ENCODE measurements around the gene BAIAP2.

Gene BAIAP2

DNA sequence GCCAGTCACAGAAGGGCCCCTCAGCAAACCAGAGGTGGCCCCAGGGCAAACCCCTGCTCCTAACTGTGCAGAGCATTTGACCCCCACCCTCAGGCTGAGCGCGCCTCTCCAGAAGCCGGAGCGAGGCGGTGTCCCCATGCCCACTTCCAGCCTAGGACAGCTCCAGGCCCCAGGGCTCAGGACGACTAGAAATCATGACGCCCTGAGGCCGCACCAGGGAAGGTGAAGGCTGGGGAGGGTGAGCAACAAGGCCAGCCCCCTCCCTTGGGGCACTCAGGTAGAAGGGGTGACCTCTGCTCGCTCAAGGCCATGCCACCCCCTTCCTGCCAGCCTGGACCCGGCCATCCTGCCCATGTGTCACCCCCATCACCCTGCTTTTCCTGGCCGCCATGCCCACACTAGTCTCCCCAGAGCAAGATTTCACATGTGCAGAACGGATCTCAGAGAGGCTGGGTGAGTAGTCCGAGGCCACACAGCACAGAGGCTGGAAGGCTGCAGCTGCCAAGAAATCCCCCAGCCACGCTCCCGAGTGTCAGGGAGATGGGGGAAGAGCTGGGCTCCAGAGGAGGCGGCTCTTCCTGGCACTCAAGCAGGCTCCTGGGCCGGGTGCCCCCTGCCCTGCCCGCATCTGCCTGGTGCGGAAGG is 128.2 kb downstream of the BAIAP2 start:
- no peak for DNase-seq

DNA sequence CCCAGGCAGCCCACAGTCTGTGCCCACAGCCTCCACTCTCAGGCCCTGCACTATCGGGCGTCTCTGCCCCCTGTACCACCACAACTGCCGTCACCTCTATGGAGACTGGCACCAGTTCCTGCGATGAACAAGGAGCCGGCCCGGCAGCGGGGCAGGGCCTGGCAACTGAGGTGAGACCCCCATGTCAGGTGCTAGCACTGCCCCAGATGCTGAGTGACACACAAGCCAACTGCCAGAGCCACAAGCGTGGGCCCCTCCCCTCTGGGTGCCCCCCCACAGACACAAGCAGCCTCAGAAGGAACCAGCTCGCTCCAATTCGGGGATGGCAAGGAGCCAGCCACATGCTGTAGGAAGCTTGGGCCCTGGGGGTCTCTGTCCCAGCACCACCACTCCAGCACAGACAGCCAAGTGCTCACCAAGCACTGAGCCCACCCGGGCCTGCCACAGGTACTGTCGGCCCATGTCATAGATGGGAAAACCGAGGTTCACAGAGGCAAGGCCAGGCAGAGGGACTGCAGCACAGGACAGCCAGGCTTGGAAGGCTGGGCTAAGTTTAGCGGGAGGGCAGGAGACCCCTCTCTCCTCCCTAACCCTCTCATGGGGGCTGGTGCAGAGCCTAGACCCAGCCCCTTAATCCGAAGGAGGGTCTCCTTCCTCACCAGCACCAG is 128.9 kb downstream of the BAIAP2 start:
- no peak for DNase-seq

DNA sequence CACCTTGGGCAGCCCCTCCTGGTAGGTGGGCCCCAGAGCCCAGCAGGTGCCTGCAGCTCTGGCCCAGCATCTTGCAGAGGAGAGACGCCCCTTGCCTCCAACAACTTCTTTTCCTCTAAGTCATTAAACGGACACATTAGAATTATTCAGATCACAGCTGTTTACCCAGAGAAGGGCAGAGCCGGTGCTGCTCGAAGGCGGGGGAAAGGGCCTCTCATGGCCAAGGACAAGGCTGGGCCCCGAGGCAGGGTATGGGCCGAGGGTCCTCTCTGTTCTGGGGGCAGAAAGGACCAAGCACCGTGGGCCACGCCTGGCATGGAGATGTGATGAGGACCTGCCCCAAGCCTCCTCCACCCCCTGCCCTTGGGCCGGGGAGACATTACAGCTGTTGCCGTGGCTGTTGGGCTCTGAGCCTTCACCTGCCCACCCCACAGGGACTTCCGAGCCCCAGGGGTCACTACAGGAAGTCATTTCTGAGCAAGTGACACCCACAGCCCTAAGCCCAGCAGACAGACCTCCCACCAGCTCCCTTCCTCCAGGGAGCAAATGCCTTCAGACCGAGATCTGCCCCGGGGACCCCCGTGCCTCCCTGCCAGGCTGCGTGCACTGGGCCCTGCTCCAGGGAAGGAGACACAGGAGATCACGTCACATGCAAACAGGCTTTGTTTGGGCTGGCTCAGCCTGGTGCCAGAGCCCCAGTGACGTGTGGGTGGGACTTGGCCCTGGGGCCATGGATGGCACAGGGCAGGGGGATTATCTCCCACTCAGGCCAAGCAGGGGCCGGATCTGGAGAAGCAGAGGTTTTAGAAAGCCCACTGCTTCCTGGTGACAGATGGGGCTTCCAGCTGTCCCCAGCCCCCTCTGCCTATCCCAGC is 129.7 kb downstream of the BAIAP2 start:
- DNase-seq: no peak

DNA sequence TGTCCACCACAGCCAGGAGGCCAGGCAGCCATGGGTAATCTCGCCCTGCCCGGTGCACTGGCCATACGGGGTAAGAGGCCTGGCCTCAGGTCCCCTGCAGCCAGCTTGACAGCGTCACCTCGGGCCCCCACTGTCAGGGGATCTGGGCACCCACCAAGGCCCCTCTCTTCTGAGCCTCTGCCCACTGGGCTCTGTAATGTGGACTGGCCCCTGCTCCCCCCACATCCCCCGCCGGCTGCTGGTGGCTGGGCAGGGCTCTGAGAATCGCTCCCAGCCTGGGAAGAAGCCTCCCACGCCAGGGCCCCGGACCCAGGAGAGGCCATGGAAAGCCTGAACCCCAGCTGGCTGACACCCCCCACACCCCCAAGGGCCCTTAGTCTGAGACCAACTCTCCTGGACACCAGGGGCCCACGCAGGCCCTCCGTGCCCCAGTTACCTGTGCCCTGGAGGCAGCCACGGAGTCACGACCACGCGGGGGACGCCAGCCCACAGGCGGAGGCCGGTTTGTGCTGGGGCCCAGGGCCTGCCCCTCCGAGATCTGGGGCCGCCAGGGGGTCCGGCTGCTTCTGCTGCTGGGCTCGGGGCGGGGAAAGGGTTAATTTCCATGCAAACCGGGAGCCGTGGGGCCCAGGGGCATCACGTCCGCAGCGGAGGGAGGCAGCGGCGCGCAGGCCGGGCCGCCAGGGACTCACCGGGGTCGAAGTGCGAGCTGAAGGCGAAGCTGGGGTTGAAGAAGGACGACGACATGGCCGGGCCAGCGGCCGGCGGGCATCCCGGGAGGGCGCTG is 130.5 kb downstream of the BAIAP2 start, which contains the start of gene PVALEF:
TSS of gene PVALEF (plus strand) at position 262 of the 787 bp plus-strand sequence. CDS start 15,720 bp downstream, outside the sequence.
- no peak for DNase-seq

DNA sequence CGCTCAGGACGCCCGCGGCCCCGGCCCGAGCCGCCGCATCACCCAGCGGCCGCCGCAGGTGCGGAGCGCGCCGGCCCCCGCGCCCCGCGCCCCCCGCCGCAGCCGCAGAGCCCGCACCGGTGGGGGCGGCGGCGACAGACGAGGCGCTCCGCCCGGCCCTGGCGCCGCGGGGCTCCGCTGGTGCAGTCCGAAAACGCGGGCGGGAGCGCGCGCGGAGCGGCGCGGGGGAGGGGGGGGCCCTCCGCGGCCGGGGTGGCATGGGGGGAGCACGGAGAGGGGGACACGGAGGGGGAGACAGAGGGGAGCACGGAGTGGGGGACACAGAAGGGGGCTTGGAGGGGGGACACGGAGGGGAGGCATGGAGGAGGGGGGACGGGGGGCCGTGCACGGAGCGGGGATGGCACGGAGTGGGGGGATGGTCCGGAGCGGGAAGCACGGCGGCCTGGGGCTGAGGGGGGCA is 131.1 kb downstream of the BAIAP2 start, which contains the start of gene AATK:
TSS of gene AATK (minus strand) at position 189 of the 460 bp plus-strand sequence. CDS start 229 bp downstream, outside the sequence.
- DNase-seq: no peak
